ENCODE results near the gene COLEC12.

COLEC12 gene

DNA sequence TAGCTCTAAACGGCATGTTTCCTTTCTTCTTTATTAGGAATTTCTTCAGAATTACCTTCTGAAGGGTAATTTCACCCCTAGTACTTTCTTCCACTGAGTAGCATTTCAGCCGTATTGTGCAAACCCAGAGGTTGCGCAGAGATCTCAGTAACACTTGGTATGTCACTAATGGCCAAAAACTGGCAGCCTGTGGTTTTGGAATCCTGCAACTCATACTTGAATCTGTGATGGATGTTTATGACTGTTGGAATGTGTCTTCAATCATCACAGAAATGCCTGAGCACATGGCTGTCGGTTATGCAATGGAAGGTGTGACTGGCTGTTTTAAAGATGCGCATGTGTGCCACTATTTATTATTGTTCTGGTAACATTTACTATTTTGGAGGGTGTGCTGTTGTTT is 100.0 kb downstream of the COLEC12 start:
- H3K27ac ChIP-seq (ENCODE audit: low read depth, low read length) = no peak overlapping the region
- no peaks in the 10 kb centered on the region for H3K27me3 ChIP-seq (ENCODE audit: control insufficient read depth in 1 of 2, insufficient read depth in 2 of 2, low read length in 2 of 2)
- H3K9me3 ChIP-seq (ENCODE audit: low read length) = no peaks in the 10 kb centered on the region
- H3K4me1 ChIP-seq (ENCODE audit: insufficient read depth, low read length) = peaks cover 17% of the 10 kb centered on the region
- no peak overlapping the region for H3K4me3 ChIP-seq (ENCODE audit: low read depth in 1 of 2, low read length in 2 of 2)
- no peaks in the 10 kb centered on the region for H3K36me3 ChIP-seq (ENCODE audit: insufficient read depth, low read length)
- H3K9ac ChIP-seq (ENCODE audit: low read length) = no peak overlapping the region

GRCh38 chr18:399631-400135 is 100.8 kb downstream of the COLEC12 start:
- H3K36me3 ChIP-seq (ENCODE audit: insufficient read depth, low read length) = no peaks in the 10 kb centered on the region
- no peak overlapping the region for H3K27ac ChIP-seq (ENCODE audit: low read depth, low read length)
- H3K4me3 ChIP-seq (ENCODE audit: low read depth in 1 of 2, low read length in 2 of 2) = no peak overlapping the region
- no peaks in the 10 kb centered on the region for H3K9me3 ChIP-seq (ENCODE audit: low read length)
- H3K27me3 ChIP-seq (ENCODE audit: control insufficient read depth in 1 of 2, insufficient read depth in 2 of 2, low read length in 2 of 2) = no peaks in the 10 kb centered on the region
- H3K4me1 ChIP-seq (ENCODE audit: insufficient read depth, low read length) = peaks cover 24% of the 10 kb centered on the region
- no peak overlapping the region for H3K9ac ChIP-seq (ENCODE audit: low read length)

- Histone ChIP-seq H3K4me1 (ENCODE audit: insufficient read depth, low read length) (peaks cover 30% of the 10 kb centered on the region), H3K4me3 (ENCODE audit: low read depth in 1 of 2, low read length in 2 of 2) (no peak overlapping the region), H3K9me3 (ENCODE audit: low read length) (no peaks in the 10 kb centered on the region), H3K36me3 (ENCODE audit: insufficient read depth, low read length) (no peaks in the 10 kb centered on the region), H3K9ac (ENCODE audit: low read length) (no peak overlapping the region), H3K27me3 (ENCODE audit: control insufficient read depth in 1 of 2, insufficient read depth in 2 of 2, low read length in 2 of 2) (no peaks in the 10 kb centered on the region), H3K27ac (ENCODE audit: low read depth, low read length) (no peak overlapping the region)
Observed at GRCh38 chr18:398935-399630, 101.4 kb downstream of the COLEC12 start.

GRCh38 chr18:396556-396955 is 103.9 kb downstream of the COLEC12 start:
- H3K4me3 ChIP-seq (ENCODE audit: low read depth in 1 of 2, low read length in 2 of 2) = no peak overlapping the region
- peaks cover 44% of the 10 kb centered on the region for H3K4me1 ChIP-seq (ENCODE audit: insufficient read depth, low read length)
- no peak overlapping the region for H3K9ac ChIP-seq (ENCODE audit: low read length)
- no peaks in the 10 kb centered on the region for H3K9me3 ChIP-seq (ENCODE audit: low read length)
- H3K27ac ChIP-seq (ENCODE audit: low read depth, low read length) = peak overlapping the region; percentile 37
- no peaks in the 10 kb centered on the region for H3K27me3 ChIP-seq (ENCODE audit: control insufficient read depth in 1 of 2, insufficient read depth in 2 of 2, low read length in 2 of 2)
- no peaks in the 10 kb centered on the region for H3K36me3 ChIP-seq (ENCODE audit: insufficient read depth, low read length)

DNA sequence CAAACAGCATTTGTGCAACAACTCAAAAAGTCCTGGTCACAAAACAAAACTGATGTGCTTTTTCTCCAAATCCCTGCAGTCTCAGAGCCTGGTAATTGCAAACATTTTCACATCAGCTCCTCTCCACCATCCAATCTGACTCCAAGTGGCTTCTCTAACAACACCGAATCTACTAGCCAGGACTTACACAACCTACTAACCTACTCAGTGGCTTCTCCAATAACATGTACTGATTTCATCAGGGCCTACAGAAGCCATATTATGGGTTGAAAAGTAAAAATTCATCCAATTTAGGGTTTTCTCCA is 104.3 kb downstream of the COLEC12 start:
- H3K27ac ChIP-seq (ENCODE audit: low read depth, low read length) = peak overlapping the region; percentile 37
- peaks cover 44% of the 10 kb centered on the region for H3K4me1 ChIP-seq (ENCODE audit: insufficient read depth, low read length)

GRCh38 chr18:395456-396250 is 104.8 kb downstream of the COLEC12 start:
- H3K27ac ChIP-seq (ENCODE audit: low read depth, low read length) = peak overlapping the region; percentile 37
- no peak overlapping the region for H3K4me3 ChIP-seq (ENCODE audit: low read depth in 1 of 2, low read length in 2 of 2)
- no peaks in the 10 kb centered on the region for H3K9me3 ChIP-seq (ENCODE audit: low read length)
- no peaks in the 10 kb centered on the region for H3K27me3 ChIP-seq (ENCODE audit: control insufficient read depth in 1 of 2, insufficient read depth in 2 of 2, low read length in 2 of 2)
- H3K9ac ChIP-seq (ENCODE audit: low read length) = no peak overlapping the region
- H3K4me1 ChIP-seq (ENCODE audit: insufficient read depth, low read length) = peaks cover 44% of the 10 kb centered on the region
- no peaks in the 10 kb centered on the region for H3K36me3 ChIP-seq (ENCODE audit: insufficient read depth, low read length)

More for the DNA sequence above, 104.3 kb downstream of the COLEC12 start:
- no peaks in the 10 kb centered on the region for H3K9me3 ChIP-seq (ENCODE audit: low read length)
- H3K36me3 ChIP-seq (ENCODE audit: insufficient read depth, low read length) = no peaks in the 10 kb centered on the region
- H3K9ac ChIP-seq (ENCODE audit: low read length) = no peak overlapping the region
- H3K27me3 ChIP-seq (ENCODE audit: control insufficient read depth in 1 of 2, insufficient read depth in 2 of 2, low read length in 2 of 2) = no peaks in the 10 kb centered on the region
- no peak overlapping the region for H3K4me3 ChIP-seq (ENCODE audit: low read depth in 1 of 2, low read length in 2 of 2)

DNA sequence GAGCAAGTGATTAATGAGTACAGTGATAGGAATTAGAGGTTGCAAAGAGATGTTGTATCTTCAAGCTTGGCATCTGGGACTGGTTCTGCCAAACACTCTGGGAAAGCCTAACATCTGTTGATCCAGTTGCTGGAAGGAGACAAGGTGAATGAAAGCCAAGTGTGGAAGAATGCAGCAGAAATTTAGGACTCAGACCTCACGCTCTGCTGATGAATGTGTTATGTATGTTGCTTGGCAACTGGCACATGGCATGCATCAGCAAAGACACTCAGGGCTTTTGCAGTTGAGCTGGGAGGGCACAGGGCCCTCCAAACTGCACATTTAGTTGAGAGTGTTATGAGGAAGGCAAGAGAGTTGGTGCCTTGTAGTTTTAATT is 105.5 kb downstream of the COLEC12 start:
- H3K4me3 ChIP-seq (ENCODE audit: low read depth in 1 of 2, low read length in 2 of 2) = no peak overlapping the region
- no peaks in the 10 kb centered on the region for H3K36me3 ChIP-seq (ENCODE audit: insufficient read depth, low read length)
- H3K27ac ChIP-seq (ENCODE audit: low read depth, low read length) = peak overlapping the region; percentile 37
- no peaks in the 10 kb centered on the region for H3K27me3 ChIP-seq (ENCODE audit: control insufficient read depth in 1 of 2, insufficient read depth in 2 of 2, low read length in 2 of 2)
- no peaks in the 10 kb centered on the region for H3K9me3 ChIP-seq (ENCODE audit: low read length)
- H3K9ac ChIP-seq (ENCODE audit: low read length) = no peak overlapping the region
- H3K4me1 ChIP-seq (ENCODE audit: insufficient read depth, low read length) = peaks cover 44% of the 10 kb centered on the region

DNA sequence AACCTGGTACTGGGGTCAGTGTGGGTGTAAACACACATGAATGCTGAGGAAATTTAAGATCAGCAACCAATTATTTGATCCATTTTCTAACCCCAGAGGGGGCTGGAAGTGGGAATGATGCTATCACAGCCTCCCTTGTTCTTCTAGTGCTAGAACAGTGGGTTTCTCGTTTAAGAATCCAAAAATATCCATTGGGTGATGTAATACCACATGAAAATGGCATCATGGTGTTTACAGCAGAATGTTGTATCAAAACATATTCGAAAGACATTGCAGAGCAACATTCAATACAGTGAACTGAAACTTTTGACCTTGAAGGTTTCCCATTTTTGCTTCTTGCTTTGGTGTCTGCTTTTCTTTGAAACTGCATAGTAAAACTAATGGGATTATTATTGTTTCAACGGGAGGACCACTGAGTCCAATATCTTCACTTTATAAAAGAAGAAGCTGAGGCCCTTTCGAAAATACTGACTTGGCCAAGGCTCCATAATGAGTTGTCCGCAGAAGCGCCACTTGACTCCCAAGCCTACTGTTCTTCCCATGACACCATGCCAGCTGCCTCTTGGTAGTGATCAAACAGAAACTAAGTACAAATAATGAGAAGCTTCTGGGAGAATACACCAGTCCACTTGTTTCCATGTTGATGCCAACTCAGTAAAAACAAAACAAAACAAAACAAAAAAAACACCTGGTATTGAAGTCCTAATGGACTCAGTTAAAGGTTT is 106.1 kb downstream of the COLEC12 start:
- Histone ChIP-seq H3K4me3 (ENCODE audit: low read depth in 1 of 2, low read length in 2 of 2) (no peak overlapping the region), H3K36me3 (ENCODE audit: insufficient read depth, low read length) (no peaks in the 10 kb centered on the region), H3K27ac (ENCODE audit: low read depth, low read length) (peak overlapping the region; percentile 37), H3K27me3 (ENCODE audit: control insufficient read depth in 1 of 2, insufficient read depth in 2 of 2, low read length in 2 of 2) (no peaks in the 10 kb centered on the region), H3K9me3 (ENCODE audit: low read length) (no peaks in the 10 kb centered on the region), H3K4me1 (ENCODE audit: insufficient read depth, low read length) (peaks cover 44% of the 10 kb centered on the region), H3K9ac (ENCODE audit: low read length) (no peak overlapping the region)

DNA sequence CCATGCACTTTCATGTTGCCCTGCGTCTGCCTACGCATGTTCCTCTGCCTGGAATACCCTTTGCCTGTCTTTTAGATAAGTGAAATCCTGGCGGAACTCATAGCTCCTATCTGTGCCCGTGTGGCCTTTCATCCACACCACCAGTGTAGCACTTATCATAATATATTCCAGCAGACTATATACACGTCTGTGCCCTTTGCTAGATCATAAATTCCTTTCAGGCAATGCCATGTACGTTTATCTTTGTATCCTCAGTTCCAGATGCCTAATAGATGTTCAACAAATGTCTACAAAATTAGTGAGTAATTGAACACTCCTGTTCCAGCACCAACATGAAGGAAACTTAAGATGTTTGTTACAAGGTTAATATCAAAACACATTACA is 106.9 kb downstream of the COLEC12 start:
- Histone ChIP-seq H3K4me1 (ENCODE audit: insufficient read depth, low read length) (peaks cover 44% of the 10 kb centered on the region), H3K27ac (ENCODE audit: low read depth, low read length) (no peak overlapping the region)

GRCh38 chr18:392928-393573 is 107.5 kb downstream of the COLEC12 start:
- peaks cover 44% of the 10 kb centered on the region for H3K4me1 ChIP-seq (ENCODE audit: insufficient read depth, low read length)
- no peaks in the 10 kb centered on the region for H3K27me3 ChIP-seq (ENCODE audit: control insufficient read depth in 1 of 2, insufficient read depth in 2 of 2, low read length in 2 of 2)
- H3K9ac ChIP-seq (ENCODE audit: low read length) = no peak overlapping the region
- no peak overlapping the region for H3K27ac ChIP-seq (ENCODE audit: low read depth, low read length)
- no peaks in the 10 kb centered on the region for H3K9me3 ChIP-seq (ENCODE audit: low read length)
- peak overlapping the region in 1 of 2 donors; percentile 11 for H3K4me3 ChIP-seq (ENCODE audit: low read depth in 1 of 2, low read length in 2 of 2)
- no peaks in the 10 kb centered on the region for H3K36me3 ChIP-seq (ENCODE audit: insufficient read depth, low read length)

More for the DNA sequence above, 106.9 kb downstream of the COLEC12 start:
- Histone ChIP-seq H3K36me3 (ENCODE audit: insufficient read depth, low read length) (no peaks in the 10 kb centered on the region), H3K9ac (ENCODE audit: low read length) (no peak overlapping the region), H3K9me3 (ENCODE audit: low read length) (no peaks in the 10 kb centered on the region), H3K27me3 (ENCODE audit: control insufficient read depth in 1 of 2, insufficient read depth in 2 of 2, low read length in 2 of 2) (no peaks in the 10 kb centered on the region), H3K4me3 (ENCODE audit: low read depth in 1 of 2, low read length in 2 of 2) (no peak overlapping the region)

All from muscle layer of colon (tissue), 2 donors.